LNCaP clone FGC (cell line): ENCODE measurements around the gene ICA1.
A peak's percentile ranks its signal among the peaks of the same experiment; 100 is the strongest.

ENCODE experiments used
- DNase-seq: peaks from one replicate; pipeline ENCODE4 v3.0.0-alpha.2; 2011; ENCODE audit warnings: low read depth
- H3K4me3 ChIP-seq: 2 replicates; pipeline ENCODE4 v1.5.1; 2011; ENCODE audit warnings: mild to moderate bottlenecking, low read depth, low read length, control low read depth
- TF ChIP-seq, protein P1 (sequence below): IDR thresholded peaks from 2 replicates; pipeline ENCODE4 v1.5.1; 2012; ENCODE audit warnings: mild to moderate bottlenecking; ENCODE audit not compliant: control insufficient read depth, insufficient read depth; ENCODE audit errors: extremely low read depth

Gene ICA1

GRCh38 chr7:8200717-8201116 is 61.2 kb downstream of the ICA1 start:
- TF ChIP-seq, protein P1, sequence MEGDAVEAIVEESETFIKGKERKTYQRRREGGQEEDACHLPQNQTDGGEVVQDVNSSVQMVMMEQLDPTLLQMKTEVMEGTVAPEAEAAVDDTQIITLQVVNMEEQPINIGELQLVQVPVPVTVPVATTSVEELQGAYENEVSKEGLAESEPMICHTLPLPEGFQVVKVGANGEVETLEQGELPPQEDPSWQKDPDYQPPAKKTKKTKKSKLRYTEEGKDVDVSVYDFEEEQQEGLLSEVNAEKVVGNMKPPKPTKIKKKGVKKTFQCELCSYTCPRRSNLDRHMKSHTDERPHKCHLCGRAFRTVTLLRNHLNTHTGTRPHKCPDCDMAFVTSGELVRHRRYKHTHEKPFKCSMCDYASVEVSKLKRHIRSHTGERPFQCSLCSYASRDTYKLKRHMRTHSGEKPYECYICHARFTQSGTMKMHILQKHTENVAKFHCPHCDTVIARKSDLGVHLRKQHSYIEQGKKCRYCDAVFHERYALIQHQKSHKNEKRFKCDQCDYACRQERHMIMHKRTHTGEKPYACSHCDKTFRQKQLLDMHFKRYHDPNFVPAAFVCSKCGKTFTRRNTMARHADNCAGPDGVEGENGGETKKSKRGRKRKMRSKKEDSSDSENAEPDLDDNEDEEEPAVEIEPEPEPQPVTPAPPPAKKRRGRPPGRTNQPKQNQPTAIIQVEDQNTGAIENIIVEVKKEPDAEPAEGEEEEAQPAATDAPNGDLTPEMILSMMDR = no peak
- H3K4me3 ChIP-seq = no peak overlapping the region
- DNase-seq = no peak

DNA sequence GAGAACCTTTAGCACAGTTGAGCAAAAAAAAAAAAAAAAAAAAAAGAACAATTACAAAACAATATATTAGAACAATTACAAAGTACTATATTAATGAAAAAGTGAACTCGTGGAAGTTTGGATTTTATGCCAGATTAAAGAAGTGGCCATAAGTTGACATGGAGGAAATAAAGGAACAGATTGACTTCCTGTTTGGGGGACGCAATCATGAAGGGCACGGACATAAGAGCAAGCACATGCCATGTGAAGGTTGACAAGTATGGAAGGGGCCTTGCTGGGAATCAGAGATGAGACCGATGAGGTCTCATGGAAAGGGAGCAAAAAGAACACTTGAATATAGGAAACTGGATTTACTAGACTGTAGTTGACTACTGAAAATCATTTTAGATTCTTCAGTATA is 61.7 kb downstream of the ICA1 start:
- no peak overlapping the region for H3K4me3 ChIP-seq
- TF ChIP-seq, protein P1 = no peak
- DNase-seq = no peak

DNA sequence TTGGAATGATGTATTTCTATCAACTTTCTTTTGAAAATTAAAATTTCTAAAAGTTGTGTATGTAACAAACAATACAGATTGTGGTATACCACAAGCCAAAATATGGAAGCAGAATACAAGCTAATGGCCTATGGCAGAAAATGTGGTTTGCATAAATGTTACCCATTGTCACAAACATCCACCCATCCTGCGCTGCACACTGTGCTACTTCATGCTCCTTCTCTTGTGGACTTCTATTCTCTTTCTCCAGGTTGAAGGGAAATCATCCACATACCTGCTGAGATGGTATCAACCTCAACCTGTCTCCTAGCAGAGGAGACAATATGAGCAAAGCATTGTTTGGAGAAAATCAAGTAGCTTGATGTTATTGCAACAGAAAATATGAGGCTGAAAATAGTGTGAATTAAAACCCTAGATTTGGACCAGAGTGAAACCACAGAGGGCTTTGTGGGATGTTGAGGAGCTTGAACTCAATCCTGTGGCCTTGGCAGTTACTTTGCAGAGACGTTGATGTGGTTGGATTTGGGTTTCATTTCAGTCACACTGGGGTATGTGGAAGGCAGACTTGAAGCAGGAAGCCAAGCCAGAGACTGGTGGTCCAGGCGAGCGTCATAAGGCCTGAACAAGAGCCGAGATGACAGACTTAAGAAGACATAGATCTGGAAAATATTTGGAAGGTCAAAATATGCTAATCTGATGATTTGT is 63.8 kb downstream of the ICA1 start:
- H3K4me3 ChIP-seq = no peak overlapping the region
- TF ChIP-seq, protein P1 = no peak
- no peak for DNase-seq

GRCh38 chr7:8192897-8193296 is 69.1 kb downstream of the ICA1 start:
- no peak overlapping the region for H3K4me3 ChIP-seq
- TF ChIP-seq, protein P1 = no peak
- DNase-seq = no peak

DNA sequence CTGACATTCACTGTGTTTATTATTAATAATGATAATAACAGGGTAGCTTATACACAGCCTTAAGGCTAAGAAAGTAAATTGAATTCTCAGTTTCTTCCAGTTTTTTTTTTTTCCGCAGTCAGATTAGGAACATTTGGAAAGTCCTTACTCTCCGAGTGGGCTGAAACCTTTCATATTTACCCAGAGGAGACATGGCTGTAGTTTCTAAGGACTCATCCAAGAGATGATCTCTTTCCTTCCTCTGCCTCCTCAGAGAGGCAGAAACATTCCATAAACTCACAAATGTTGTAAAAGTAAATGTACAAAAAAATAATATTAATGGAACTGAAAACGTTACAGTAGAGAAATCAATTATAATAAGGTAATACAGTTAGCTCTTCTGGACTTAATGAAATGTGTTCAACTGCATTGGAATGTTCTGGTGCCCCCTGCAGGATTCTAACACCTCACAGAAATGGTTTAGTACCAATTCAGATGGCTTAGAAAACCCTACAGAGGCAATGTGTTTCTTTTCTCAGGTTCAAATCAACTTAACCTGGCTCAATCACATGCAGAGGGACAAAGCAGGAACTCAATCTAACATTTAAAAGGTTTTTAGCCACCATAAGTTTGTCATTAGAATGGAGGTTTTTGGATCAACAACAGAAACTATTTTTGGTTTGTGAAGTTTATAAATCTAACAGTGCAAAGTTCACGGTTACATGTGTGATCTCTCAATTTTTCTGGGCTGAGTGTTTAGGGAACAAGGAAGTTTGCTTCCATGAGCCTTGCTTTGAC is 71.7 kb downstream of the ICA1 start:
- TF ChIP-seq, protein P1 = peak; percentile 68
- DNase-seq = peak; percentile 14
- H3K4me3 ChIP-seq = no peak overlapping the region

- H3K4me3 ChIP-seq = no peak overlapping the region
- TF ChIP-seq, protein P1 = no peak
- DNase-seq = no peak
Observed at GRCh38 chr7:8189625-8190024, 72.3 kb downstream of the ICA1 start.
